ENCODE measurements around the gene ZNF888.
"Not testable (repeated sequence)": the region's sequence is repeated elsewhere in the genome, so short reads cannot be mapped to it uniquely, and the experiment has no call there.

DNA sequence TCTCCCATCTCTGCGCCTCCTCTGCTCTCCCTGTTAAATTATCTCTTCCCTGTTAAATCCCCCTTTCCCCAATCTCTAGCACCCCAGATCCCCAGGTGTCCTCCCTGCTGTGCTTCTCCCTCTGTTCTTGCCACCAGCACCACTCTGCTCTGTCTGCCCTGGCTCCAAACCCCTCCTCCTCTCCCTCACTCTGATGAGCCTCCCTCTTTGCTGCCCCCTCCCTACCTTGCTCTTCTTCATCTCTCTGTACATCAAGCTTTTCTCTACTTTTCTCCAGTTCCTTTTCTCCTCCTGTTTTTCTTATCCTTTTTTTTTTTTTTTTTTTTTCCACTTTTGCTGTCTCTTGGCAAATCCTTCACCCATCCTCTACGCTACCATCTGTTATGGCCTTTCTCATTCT is 18.3 kb upstream of the ZNF888 start:
- TF ChIP-seq, protein P1, sequence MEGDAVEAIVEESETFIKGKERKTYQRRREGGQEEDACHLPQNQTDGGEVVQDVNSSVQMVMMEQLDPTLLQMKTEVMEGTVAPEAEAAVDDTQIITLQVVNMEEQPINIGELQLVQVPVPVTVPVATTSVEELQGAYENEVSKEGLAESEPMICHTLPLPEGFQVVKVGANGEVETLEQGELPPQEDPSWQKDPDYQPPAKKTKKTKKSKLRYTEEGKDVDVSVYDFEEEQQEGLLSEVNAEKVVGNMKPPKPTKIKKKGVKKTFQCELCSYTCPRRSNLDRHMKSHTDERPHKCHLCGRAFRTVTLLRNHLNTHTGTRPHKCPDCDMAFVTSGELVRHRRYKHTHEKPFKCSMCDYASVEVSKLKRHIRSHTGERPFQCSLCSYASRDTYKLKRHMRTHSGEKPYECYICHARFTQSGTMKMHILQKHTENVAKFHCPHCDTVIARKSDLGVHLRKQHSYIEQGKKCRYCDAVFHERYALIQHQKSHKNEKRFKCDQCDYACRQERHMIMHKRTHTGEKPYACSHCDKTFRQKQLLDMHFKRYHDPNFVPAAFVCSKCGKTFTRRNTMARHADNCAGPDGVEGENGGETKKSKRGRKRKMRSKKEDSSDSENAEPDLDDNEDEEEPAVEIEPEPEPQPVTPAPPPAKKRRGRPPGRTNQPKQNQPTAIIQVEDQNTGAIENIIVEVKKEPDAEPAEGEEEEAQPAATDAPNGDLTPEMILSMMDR (conservative IDR thresholded peaks at IDR 0.05; ENCODE audit: low read depth, low read length), result not testable (repeated sequence)
- TF ChIP-seq EZH2 (IDR thresholded peaks at IDR 0.05; ENCODE audit: borderline replicate concordance, low read depth, low read length, poor library complexity, severe bottlenecking), result not testable (repeated sequence)

Measured in A673 (cell line).